Measurements from ENCODE around the gene ADAMTSL4. TPM values are rescaled to one million over a fixed set of nuclear protein-coding genes. Genes with fewer than 3 reads are reported as not detected.

ADAMTSL4 gene
- total and polyA plus RNA-seq, 3 donors from 2014 or later = 8.9 to 14.2 (median 10.0) TPM

- DNase-seq = no peak
- H3K36me3 ChIP-seq (ENCODE audit: low read depth, missing control alignments) = no peaks in the 10 kb centered on the region
- peaks cover 37% of the 10 kb centered on the region for H3K4me1 ChIP-seq
- H3K4me3 ChIP-seq = no peak overlapping the region
- peak overlapping the region; percentile 100 for H3K27ac ChIP-seq
- no peak for TF ChIP-seq CTCF (IDR thresholded peaks at IDR 0.05)
- TF ChIP-seq POLR2A (IDR thresholded peaks at IDR 0.05) = no peak
- no peaks in the 10 kb centered on the region for H3K9me3 ChIP-seq
- intact Hi-C loops (cut with DNase I; ENCODE audit: low total_unique reads) = no loop called here
- 44% methylated on average over 4 of the region's 4 CpGs for WGBS, 2 donors
- no peaks in the 10 kb centered on the region for H3K27me3 ChIP-seq
Observed at GRCh38 chr1:150575072-150575489, 25.9 kb downstream of the ADAMTSL4 start.

- H3K4me3 ChIP-seq = peak overlapping the region; percentile 92 to 100
- no peaks in the 10 kb centered on the region for H3K27me3 ChIP-seq
- intact Hi-C loops (cut with DNase I; ENCODE audit: low total_unique reads) = no loop called here
- peaks cover 38% of the 10 kb centered on the region for H3K4me1 ChIP-seq
- no peaks in the 10 kb centered on the region for H3K36me3 ChIP-seq (ENCODE audit: low read depth, missing control alignments)
- H3K27ac ChIP-seq = peak overlapping the region; percentile 100
- no peaks in the 10 kb centered on the region for H3K9me3 ChIP-seq
- 17 to 22% methylated on average over 1 of the region's 1 CpG for WGBS, 2 donors
- no peak for TF ChIP-seq CTCF (IDR thresholded peaks at IDR 0.05)
- no peak for TF ChIP-seq POLR2A (IDR thresholded peaks at IDR 0.05)
- DNase-seq = no peak
Observed at GRCh38 chr1:150575518-150576366, 26.5 kb downstream of the ADAMTSL4 start.

GRCh38 chr1:150576367-150576711 is 27.1 kb downstream of the ADAMTSL4 start:
- no peaks in the 10 kb centered on the region for H3K9me3 ChIP-seq
- no peaks in the 10 kb centered on the region for H3K36me3 ChIP-seq (ENCODE audit: low read depth, missing control alignments)
- no peak for DNase-seq
- WGBS, 2 donors = 24 to 25% methylated on average over 4 of the region's 4 CpGs
- TF ChIP-seq CTCF (IDR thresholded peaks at IDR 0.05) (no peak), POLR2A (IDR thresholded peaks at IDR 0.05) (no peak)
- intact Hi-C loops (cut with DNase I; ENCODE audit: low total_unique reads) = no loop called here
- H3K27me3 ChIP-seq = no peaks in the 10 kb centered on the region
- H3K4me1 ChIP-seq = peaks cover 38% of the 10 kb centered on the region
- H3K27ac ChIP-seq = peak overlapping the region; percentile 100
- H3K4me3 ChIP-seq = peak overlapping the region; percentile 92 to 100

GRCh38 chr1:150576794-150577556 is 27.8 kb downstream of the ADAMTSL4 start:
- WGBS, 2 donors = 7 to 20% methylated on average over 2 of the region's 2 CpGs
- no peaks in the 10 kb centered on the region for H3K36me3 ChIP-seq (ENCODE audit: low read depth, missing control alignments)
- H3K27me3 ChIP-seq = no peaks in the 10 kb centered on the region
- no peaks in the 10 kb centered on the region for H3K9me3 ChIP-seq
- no peak for TF ChIP-seq CTCF (IDR thresholded peaks at IDR 0.05)
- no peak for TF ChIP-seq POLR2A (IDR thresholded peaks at IDR 0.05)
- no peak for DNase-seq
- peak overlapping the region; percentile 92 to 100 for H3K4me3 ChIP-seq
- H3K4me1 ChIP-seq = peaks cover 38% of the 10 kb centered on the region
- peak overlapping the region; percentile 100 for H3K27ac ChIP-seq
- intact Hi-C loops (cut with DNase I; ENCODE audit: low total_unique reads) = no loop called here
